DMS 273 (cell line): ENCODE measurements around the gene TDO2.

Source experiments
- DNase-seq: peaks from one replicate; lab custom pipeline; 2025; ENCODE audit not compliant: unreplicated experiment; lab: John Stamatoyannopoulos, UW

Gene TDO2

DNA sequence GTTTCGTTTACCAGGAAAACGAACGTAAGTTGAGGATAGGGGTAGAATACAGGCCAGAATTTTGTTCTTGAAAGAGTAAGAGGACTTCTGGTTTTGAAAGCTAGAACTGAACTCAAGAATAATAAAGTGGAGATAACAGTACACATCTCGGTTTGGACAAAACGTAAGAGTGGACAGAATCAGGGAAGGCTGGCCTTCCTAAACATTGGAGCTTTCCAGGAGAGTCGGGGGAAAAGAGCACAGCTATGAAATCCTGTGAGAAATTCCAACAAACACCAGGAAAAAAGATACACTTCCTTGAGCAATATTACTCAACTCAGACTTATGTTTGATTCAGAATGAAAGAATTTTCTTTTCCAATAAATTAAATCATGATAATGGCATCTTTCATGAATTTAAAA is 49.0 kb downstream of the TDO2 start:
- DNase-seq = no peak

DNA sequence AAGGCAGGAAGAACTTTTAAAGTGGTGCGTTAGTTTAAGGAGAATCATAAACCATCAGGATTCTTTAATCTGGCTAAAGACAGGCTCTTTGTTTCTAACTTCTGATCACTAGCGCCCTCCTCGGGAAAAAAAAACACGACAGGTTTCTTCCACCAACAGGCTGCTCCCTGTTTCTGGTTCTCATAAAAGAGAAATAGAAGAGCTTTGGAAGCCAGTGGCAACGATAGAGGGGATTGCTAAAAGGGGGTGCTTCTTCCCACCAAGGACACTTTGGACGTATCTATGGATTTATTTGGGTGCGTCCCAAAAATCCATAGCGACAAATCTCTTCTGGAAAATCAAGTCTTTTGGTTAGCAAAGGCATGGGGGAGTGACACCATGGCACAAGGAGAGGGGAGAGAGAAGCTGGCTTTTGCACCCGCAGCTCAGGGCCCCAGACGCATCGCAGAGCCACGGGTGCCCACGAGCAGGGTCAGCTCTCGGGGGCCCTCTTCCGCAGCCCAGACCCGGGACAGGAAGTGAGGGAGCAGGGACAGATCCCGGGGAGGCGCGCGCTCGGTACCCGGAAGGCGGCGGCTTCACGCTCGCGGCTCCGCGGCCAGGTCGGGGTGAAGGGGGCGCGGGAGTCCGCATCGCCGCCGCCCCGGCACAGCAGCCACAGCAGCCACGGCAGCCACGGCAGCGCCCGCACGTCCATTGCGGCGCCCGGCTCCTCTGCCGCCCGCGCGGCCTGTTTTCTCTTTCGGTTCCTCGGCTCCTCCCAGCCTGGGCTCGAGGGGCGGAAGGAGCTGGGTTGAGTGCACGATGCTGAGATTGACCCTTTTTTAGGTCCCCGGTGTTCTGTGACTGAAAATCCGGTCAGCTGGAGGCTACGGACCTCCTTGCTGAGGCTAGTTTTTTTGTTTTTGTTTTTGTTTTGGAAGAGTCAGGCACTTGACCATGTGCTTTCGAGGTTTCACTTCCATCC is 49.9 kb downstream of the TDO2 start, which contains the start of gene CTSO:
Gene CTSO (minus strand): TSS at position 716 of the 967 bp plus-strand sequence. CDS start 19 bp downstream, at position 697.
- DNase-seq = peak; percentile 78

GRCh38 chr4:155954118-155954685 is 50.7 kb downstream of the TDO2 start:
- no peak for DNase-seq

- no peak for DNase-seq
Observed at GRCh38 chr4:155954939-155955338, 51.4 kb downstream of the TDO2 start.

DNA sequence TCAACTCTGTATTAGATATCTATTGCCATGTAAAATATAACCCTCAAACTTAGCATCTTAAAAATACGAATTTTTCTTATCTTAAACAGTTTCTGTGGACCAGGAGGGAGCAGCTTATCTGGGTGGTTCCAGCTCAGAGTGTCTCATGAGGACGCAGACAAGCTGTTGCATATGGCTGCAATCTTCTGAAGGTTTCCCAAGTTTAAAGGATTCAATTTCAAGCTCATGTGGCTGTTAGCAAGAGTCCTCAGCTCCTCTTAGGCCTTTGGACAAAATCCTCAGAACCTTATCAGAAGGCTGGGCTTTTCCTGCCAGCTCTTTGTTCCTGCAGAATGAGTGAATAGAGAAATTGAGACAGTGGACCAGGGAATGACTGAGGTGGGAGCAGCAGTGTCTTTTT is 53.0 kb downstream of the TDO2 start:
- no peak for DNase-seq

GRCh38 chr4:155959417-155959816 is 55.9 kb downstream of the TDO2 start:
- no peak for DNase-seq

- no peak for DNase-seq
Observed at GRCh38 chr4:155960522-155960921, 57.0 kb downstream of the TDO2 start.

DNA sequence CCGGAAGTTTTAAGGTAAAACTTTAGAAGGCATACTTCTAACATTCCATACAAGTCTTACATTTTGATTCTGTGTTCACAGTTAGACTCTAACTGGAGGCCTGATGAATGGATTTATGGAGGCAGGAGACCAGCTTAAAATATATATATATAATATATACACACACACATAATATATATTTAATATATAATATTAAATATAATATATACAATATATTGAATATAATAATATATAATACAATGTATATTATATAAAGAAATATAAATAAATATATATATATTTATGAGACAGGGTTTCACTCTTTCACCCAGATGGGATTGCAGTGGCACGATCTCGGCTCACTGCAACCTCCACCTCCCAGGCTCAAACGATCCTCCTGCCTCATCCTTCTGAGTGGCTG is 58.1 kb downstream of the TDO2 start:
- no peak for DNase-seq

- no peak for DNase-seq
Observed at GRCh38 chr4:155962767-155963166, 59.3 kb downstream of the TDO2 start.

- no peak for DNase-seq
Observed at GRCh38 chr4:155964016-155964891, 60.8 kb downstream of the TDO2 start.

DNA sequence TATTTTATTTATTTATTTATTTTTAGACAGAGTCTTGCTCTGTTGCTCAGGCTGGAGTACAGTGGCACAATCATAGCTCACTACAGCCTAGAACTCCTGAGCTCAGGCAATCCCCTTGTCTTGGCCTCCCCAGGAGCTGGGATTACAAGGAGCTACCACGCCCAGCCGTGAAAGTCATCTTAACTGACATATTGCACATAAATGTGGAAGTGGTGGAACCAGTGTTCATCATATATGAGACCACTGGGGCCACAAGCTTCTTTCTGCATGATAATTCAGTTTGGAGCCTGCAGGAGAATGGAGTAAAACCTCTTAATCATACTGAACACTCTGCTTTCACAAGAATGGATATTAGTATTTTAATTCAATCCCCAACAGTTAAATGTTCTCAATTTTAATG is 62.7 kb downstream of the TDO2 start:
- DNase-seq = no peak

GRCh38 chr4:155966731-155967395 is 63.4 kb downstream of the TDO2 start:
- DNase-seq = no peak
